Neural progenitor cell (in vitro differentiated cells): ENCODE results near the gene ZDHHC17. TPM values are rescaled to one million over a fixed set of nuclear protein-coding genes. Genes with fewer than 3 reads are reported as not detected.
A peak's percentile ranks its signal among the peaks of the same experiment; 100 is the strongest.

Experiments
- DNase-seq: peaks from one replicate; pipeline ENCODE4 v3.0.0-alpha.2; 2016; ENCODE audit warnings: low spot score
- H2AFZ ChIP-seq: fragments of 200-600 bp; sonication (generic); replicated peaks from 2 replicates; pipeline ENCODE4 v1.6.1; 2016; ENCODE audit warnings: antibody characterized with exemption
- H3F3A ChIP-seq: fragments of 200-600 bp; sonication (generic); 2 replicates; pipeline ENCODE4 v1.6.1; 2016; ENCODE audit warnings: antibody characterized with exemption, low read depth
- H3K27ac ChIP-seq: fragments of 200-600 bp; sonication (generic); 2 replicates; pipeline ENCODE4 v1.5.1; 2016; ENCODE audit warnings: mild to moderate bottlenecking
- H3K27me3 ChIP-seq: fragments of 200-600 bp; sonication (generic); 2 replicates; pipeline ENCODE4 v1.6.1; 2016; ENCODE audit warnings: mild to moderate bottlenecking, moderate library complexity
- H3K36me3 ChIP-seq: fragments of 200-600 bp; sonication (generic); 2 replicates; pipeline ENCODE4 v1.5.1; 2016
- H3K4me1 ChIP-seq: fragments of 200-600 bp; sonication (generic); 2 replicates; pipeline ENCODE4 v1.6.1; 2016; ENCODE audit warnings: mixed run types
- H3K4me2 ChIP-seq: fragments of 200-600 bp; sonication (generic); 2 replicates; pipeline ENCODE4 v1.6.1; 2016
- H3K4me3 ChIP-seq: fragments of 200-600 bp; sonication (generic); 2 replicates; pipeline ENCODE4 v1.5.1; 2016
- H3K79me2 ChIP-seq: fragments of 200-600 bp; sonication (generic); 2 replicates; pipeline ENCODE4 v1.6.1; 2016; ENCODE audit warnings: low read depth
- H3K9ac ChIP-seq: fragments of 200-600 bp; sonication (generic); 2 replicates; pipeline ENCODE4 v1.6.1; 2016
- H3K9me3 ChIP-seq: fragments of 200-600 bp; sonication (generic); 2 replicates; pipeline ENCODE4 v1.5.1; 2016; ENCODE audit warnings: low read depth
- H4K20me1 ChIP-seq: fragments of 200-600 bp; sonication (generic); 2 replicates; pipeline ENCODE4 v1.6.1; 2016; ENCODE audit warnings: low read depth
- H3K27ac Mint-ChIP-seq: 3 replicates; pipeline ENCODE4 v1.8.0; 2021; ENCODE audit warnings: mixed read lengths
- H3K27me3 Mint-ChIP-seq: 2 replicates; pipeline ENCODE4 v1.8.0; 2022; ENCODE audit warnings: low read depth, mild to moderate bottlenecking, inconsistent platforms, moderate library complexity, mixed read lengths; ENCODE audit not compliant: insufficient read depth
- H3K36me3 Mint-ChIP-seq: 3 replicates; pipeline ENCODE4 v1.8.0; 2021; ENCODE audit warnings: mixed read lengths
- H3K4me1 Mint-ChIP-seq: 3 replicates; pipeline ENCODE4 v1.8.0; 2021; ENCODE audit warnings: mixed read lengths
- H3K4me3 Mint-ChIP-seq: 3 replicates; pipeline ENCODE4 v1.8.0; 2021; ENCODE audit warnings: mild to moderate bottlenecking, moderate library complexity, mixed read lengths
- H3K9me3 Mint-ChIP-seq: 3 replicates; pipeline ENCODE4 v1.8.0; 2020; ENCODE audit warnings: mixed read lengths
- CTCF ChIP-seq: fragments of 200-600 bp; sonication (generic); IDR thresholded peaks from 2 replicates; pipeline ENCODE4 v1.5.1; 2017; ENCODE audit warnings: antibody characterized with exemption, mild to moderate bottlenecking
- EZH2 ChIP-seq: fragments of 200-600 bp; sonication (generic); IDR thresholded peaks from 2 replicates; pipeline ENCODE4 v1.6.1; 2017; ENCODE audit warnings: antibody characterized with exemption, mild to moderate bottlenecking, moderate library complexity
- EZH2phosphoT487 ChIP-seq: fragments of 200-600 bp; sonication (generic); IDR thresholded peaks from 2 replicates; pipeline ENCODE4 v1.6.1; 2017; ENCODE audit warnings: antibody characterized with exemption
- total RNA-seq: library from RNA; depleted of rRNA; stranded (reverse); fragments of >200 nt; gene quantifications from 2 replicates; pipeline ENCODE4 v1.2.3, GENCODE V29; 2015; ENCODE audit warnings: low replicate concordance

The ZDHHC17 gene
- total RNA-seq, 1 donor from 2014 or later = 99.1 TPM

DNA sequence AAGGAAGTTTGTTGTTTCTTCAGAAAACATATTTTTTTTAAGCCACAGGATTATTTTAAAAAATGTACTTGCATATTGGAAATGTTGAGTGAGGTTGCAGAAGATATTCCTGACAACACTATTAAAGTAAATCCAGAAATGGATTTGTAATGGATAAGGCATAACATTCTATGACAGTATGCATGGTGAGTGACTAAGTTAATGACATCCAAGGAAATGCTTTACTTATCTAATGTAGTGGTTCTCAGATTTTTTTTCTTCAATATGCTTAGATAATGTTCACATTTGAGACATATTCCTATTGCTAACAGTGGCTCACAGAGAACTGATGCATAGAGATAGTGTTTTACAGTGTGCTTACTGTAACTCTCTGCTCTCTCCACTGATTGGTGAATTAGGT, 49.4 kb downstream of the ZDHHC17 start:
- no peaks in the 10 kb centered on the region for H3K4me1 Mint-ChIP-seq
- H3K4me3 Mint-ChIP-seq = no peak overlapping the region
- H3K9ac ChIP-seq = no peak overlapping the region
- H3K27me3 Mint-ChIP-seq = no peaks in the 10 kb centered on the region
- H3K4me1 ChIP-seq = peaks cover 4% of the 10 kb centered on the region
- no peaks in the 10 kb centered on the region for H3K9me3 ChIP-seq
- peaks cover 6% of the 10 kb centered on the region for H3K36me3 Mint-ChIP-seq
- H2AFZ ChIP-seq = no peak overlapping the region
- H3K27ac Mint-ChIP-seq = no peak overlapping the region
- no peak overlapping the region for H3K27ac ChIP-seq
- no peaks in the 10 kb centered on the region for H3F3A ChIP-seq
- H4K20me1 ChIP-seq = no peaks in the 10 kb centered on the region
- no peak overlapping the region for H3K4me3 ChIP-seq
- DNase-seq = no peak
- H3K27me3 ChIP-seq = no peaks in the 10 kb centered on the region
- TF ChIP-seq EZH2phosphoT487 (no peak), EZH2 (no peak)
- H3K4me2 ChIP-seq = no peak overlapping the region
- no peaks in the 10 kb centered on the region for H3K79me2 ChIP-seq
- H3K9me3 Mint-ChIP-seq = no peaks in the 10 kb centered on the region
- H3K36me3 ChIP-seq = peaks cover 24% of the 10 kb centered on the region

GRCh38 chr12:76813972-76814371, 50.1 kb downstream of the ZDHHC17 start:
- no peak for TF ChIP-seq EZH2phosphoT487
- TF ChIP-seq CTCF = no peak
- TF ChIP-seq EZH2 = no peak
- no peak overlapping the region for H3K27ac Mint-ChIP-seq
- H3K27me3 ChIP-seq = no peaks in the 10 kb centered on the region
- no peak for DNase-seq
- H3K4me3 Mint-ChIP-seq = no peak overlapping the region
- peaks cover 4% of the 10 kb centered on the region for H3F3A ChIP-seq
- peaks cover 24% of the 10 kb centered on the region for H3K36me3 ChIP-seq
- H3K27ac ChIP-seq = no peak overlapping the region
- peaks cover 6% of the 10 kb centered on the region for H3K36me3 Mint-ChIP-seq
- no peak overlapping the region for H3K4me2 ChIP-seq
- no peak overlapping the region for H3K4me3 ChIP-seq
- no peaks in the 10 kb centered on the region for H4K20me1 ChIP-seq
- H2AFZ ChIP-seq = no peak overlapping the region
- no peaks in the 10 kb centered on the region for H3K27me3 Mint-ChIP-seq
- no peaks in the 10 kb centered on the region for H3K4me1 Mint-ChIP-seq
- H3K79me2 ChIP-seq = no peaks in the 10 kb centered on the region
- H3K4me1 ChIP-seq = peaks cover 4% of the 10 kb centered on the region
- no peaks in the 10 kb centered on the region for H3K9me3 ChIP-seq
- no peaks in the 10 kb centered on the region for H3K9me3 Mint-ChIP-seq
- no peak overlapping the region for H3K9ac ChIP-seq

DNA sequence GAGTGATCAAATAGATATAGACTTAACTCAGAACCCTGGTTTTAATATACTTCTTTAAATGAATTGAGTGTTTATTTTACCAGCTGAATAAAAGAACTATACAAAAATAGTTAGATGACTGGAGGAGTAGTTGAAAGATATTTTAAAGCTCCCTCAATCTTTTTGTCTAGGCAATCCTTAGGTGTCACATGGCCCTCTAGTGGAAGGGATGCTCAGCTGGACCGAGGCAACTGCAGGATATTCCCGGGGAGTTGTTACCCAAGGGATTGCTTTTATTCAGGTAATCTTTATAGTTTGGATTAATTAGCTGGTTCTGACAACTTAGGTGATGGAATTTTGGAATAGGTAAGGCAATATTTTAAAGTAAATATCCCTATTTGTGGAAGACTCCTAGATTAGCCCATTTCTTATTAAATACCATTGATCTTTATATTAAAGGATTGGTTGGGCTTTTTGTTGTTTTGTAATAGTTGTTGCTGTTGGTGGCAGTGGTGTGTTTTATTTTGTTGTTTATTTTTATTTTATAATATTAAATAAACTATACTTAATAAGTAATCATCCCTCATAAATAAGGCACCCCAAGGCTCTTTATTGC, 57.1 kb downstream of the ZDHHC17 start:
- Histone ChIP-seq H3K27ac (no peak overlapping the region), H2AFZ (no peak overlapping the region), H4K20me1 (no peaks in the 10 kb centered on the region), H3K9me3 (no peaks in the 10 kb centered on the region), H3K4me3 (no peak overlapping the region), H3K36me3 (peaks cover 16% of the 10 kb centered on the region), H3K79me2 (no peaks in the 10 kb centered on the region), H3K4me1 (no peaks in the 10 kb centered on the region), H3K9ac (no peak overlapping the region), H3K4me2 (no peak overlapping the region), H3K27me3 (no peaks in the 10 kb centered on the region), H3F3A (peaks cover 11% of the 10 kb centered on the region)
- Mint-ChIP-seq H3K4me1 (no peaks in the 10 kb centered on the region), H3K36me3 (peaks cover 7% of the 10 kb centered on the region), H3K27me3 (no peaks in the 10 kb centered on the region), H3K9me3 (no peaks in the 10 kb centered on the region), H3K27ac (no peak overlapping the region), H3K4me3 (no peak overlapping the region)
- TF ChIP-seq CTCF (peak; percentile 85), EZH2phosphoT487 (no peak), EZH2 (no peak)
- DNase-seq = peak; percentile 69

DNA sequence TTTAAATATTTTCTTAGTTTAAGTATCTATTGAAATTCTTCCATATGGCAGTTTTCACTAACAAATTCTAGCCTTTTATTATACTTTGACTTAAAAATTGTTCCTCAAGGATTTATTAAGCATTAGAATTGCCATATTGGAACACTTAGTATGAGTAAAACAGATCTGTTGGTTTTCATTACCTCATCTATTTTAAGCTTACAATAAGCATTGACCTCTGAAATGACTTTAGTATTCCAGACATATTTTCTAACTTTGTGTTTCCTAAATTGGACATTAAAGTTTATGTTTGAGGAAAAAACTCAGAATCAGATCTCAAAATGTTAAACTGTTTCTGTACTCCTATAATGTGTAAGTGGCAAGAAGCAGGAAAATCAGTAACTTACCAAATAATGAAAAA, 66.5 kb downstream of the ZDHHC17 start:
- no peak overlapping the region for H3K27ac ChIP-seq
- no peaks in the 10 kb centered on the region for H3K4me1 Mint-ChIP-seq
- TF ChIP-seq EZH2phosphoT487 (no peak), CTCF (no peak), EZH2 (no peak)
- no peaks in the 10 kb centered on the region for H3K9me3 Mint-ChIP-seq
- H3K9me3 ChIP-seq = no peaks in the 10 kb centered on the region
- no peak overlapping the region for H3K9ac ChIP-seq
- no peak overlapping the region for H3K4me2 ChIP-seq
- DNase-seq = no peak
- H3K36me3 ChIP-seq = peaks cover 33% of the 10 kb centered on the region
- no peaks in the 10 kb centered on the region for H3K4me1 ChIP-seq
- H3K27ac Mint-ChIP-seq = no peak overlapping the region
- H3K4me3 Mint-ChIP-seq = no peak overlapping the region
- no peaks in the 10 kb centered on the region for H4K20me1 ChIP-seq
- H2AFZ ChIP-seq = no peak overlapping the region
- no peaks in the 10 kb centered on the region for H3K79me2 ChIP-seq
- H3K27me3 Mint-ChIP-seq = no peaks in the 10 kb centered on the region
- H3K36me3 Mint-ChIP-seq = peaks cover 23% of the 10 kb centered on the region
- no peak overlapping the region for H3K4me3 ChIP-seq
- H3F3A ChIP-seq = no peaks in the 10 kb centered on the region
- H3K27me3 ChIP-seq = no peaks in the 10 kb centered on the region
